ENCODE results near the gene RNF224. TPM values are rescaled to one million over a fixed set of nuclear protein-coding genes. Genes with fewer than 3 reads are reported as not detected.

Gene RNF224
- total and polyA plus RNA-seq, 4 donors: not detected

DNA sequence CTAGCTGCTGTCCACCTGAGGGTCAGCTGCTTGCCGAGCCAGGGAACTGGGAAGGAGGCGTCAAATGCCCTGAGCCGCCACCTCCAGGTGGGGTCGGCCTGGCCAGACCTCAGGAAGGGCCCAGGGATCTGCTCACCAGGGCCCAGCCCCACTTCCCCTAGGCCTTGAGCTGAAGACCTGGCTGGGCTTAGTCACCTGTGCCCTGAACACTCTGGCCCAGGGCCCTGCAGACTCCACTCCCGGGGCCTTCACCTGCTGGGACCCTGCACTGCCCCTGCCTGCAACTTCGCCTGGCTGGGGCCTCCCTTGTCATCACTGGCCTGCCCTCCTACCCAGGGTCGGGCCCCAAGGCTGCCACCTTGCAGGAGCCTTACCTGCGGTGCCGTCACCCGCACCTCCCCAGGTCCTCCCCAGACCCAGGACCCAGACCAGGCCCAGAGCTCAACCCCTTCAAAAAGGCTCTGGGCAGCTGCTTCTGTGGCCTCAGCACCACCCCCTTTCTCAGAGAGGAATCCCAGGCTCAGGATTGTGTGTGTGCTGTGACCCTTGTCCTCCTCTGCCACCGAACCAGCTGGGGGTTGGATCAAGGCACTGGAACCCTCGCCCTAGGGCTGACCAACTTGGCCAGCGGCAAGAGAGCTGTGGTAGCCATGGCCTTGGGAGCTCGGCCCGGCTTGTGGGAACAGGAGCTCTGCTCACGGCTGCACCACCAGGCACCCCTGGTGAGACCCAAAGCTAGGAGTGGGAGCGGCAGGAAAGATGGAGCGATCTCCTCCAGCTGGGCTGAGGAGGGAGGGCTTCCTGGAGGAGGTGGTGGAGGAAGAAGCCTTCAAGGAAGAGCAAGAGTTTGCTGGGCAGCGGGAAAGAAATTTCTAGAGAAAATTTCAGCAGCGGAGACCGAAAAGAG is 26.7 kb downstream of the RNF224 start:
- no peaks in the 10 kb centered on the region for H3K27me3 ChIP-seq (ENCODE audit: control insufficient read depth in 4 of 4, insufficient read depth in 4 of 4, low read length in 3 of 4)
- H3K36me3 ChIP-seq (ENCODE audit: control insufficient read depth in 4 of 4, insufficient read depth in 3 of 4, low read depth in 1 of 4, low read length in 3 of 4): peaks cover 3 to 4% (median 4%) of the 10 kb centered on the region in 4 donors
- DNase-seq (ENCODE audit: low spot score): no peak
- peak overlapping the region; percentile 83 to 98 (median 92) for H3K4me3 ChIP-seq (ENCODE audit: low read depth in 1 of 3, low read length in 3 of 3)
- no peaks in the 10 kb centered on the region for H3K9me3 ChIP-seq (ENCODE audit: control insufficient read depth in 4 of 4, low read length in 3 of 4)
- peak overlapping the region in 1 of 2 donors; percentile 64 for H3K27ac ChIP-seq (ENCODE audit: low read depth in 1 of 2, low read length in 2 of 2)
- H3K9ac ChIP-seq (ENCODE audit: low read depth in 1 of 2, low read length in 2 of 2): peak overlapping the region; percentile 7 to 34
- TF ChIP-seq SP1 (IDR thresholded peaks at IDR 0.05): peak; percentile 62
- no peak for TF ChIP-seq RAD21 (IDR thresholded peaks at IDR 0.05)
- peak; percentile 53 to 71 for TF ChIP-seq HNF4A (conservative IDR thresholded peaks at IDR 0.05)
- peak; percentile 55 to 56 for TF ChIP-seq RXRA (IDR thresholded peaks at IDR 0.05)
- peaks cover 10 to 34% (median 21%) of the 10 kb centered on the region in 4 donors for H3K4me1 ChIP-seq (ENCODE audit: control insufficient read depth in 4 of 4, insufficient read depth in 4 of 4, low read length in 3 of 4)
- WGBS: 44% methylated on average over 21 of the region's 21 CpGs

DNA sequence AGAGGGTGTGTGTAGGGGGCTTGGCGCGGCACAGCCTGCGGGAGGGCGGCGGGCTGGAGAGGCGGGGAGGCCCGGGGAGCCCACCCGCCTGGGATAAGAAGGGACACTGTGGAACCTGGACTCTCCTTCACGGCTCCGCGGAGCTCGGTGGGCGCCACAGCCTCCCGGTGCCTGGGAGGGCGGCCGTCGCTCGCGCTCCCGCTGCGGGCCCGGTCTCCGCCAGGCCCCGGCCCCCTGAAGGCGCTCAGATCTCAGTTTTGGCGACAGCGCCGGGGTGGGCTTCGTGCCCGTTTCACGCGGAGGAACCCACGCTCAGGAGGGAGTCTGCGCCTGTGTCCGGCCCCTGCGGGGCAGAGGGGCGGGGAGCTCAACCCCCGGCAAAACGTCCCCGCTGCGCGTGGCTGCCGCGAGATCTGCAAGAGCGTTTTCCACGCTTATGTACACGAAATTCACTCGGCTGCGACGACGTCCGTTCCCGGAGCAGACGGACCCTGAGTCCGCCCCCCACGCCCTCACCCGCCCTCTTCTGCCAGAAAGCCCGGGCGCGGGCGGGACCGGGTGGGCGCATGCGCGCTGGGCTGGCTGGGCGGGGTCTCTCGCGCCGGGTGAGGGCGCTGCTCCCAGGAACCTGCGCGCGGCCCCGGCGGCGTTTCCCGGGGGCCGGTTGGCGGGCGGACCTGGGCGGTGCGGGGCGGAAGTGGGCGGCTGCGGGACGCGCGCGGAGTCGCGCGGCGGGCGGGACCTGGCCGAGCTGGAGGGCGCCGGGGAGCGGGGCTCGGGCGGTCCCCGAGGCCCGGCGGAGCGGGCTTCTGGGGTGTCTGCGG is 27.5 kb downstream of the RNF224 start, which contains the start of gene NELFB:
NELFB (plus strand) TSS at position 704 of the 824 bp plus-strand sequence.
- peaks cover 10 to 34% (median 21%) of the 10 kb centered on the region in 4 donors for H3K4me1 ChIP-seq (ENCODE audit: control insufficient read depth in 4 of 4, insufficient read depth in 4 of 4, low read length in 3 of 4)
- WGBS: under 1% methylated on average over 105 of the region's 105 CpGs

More for the DNA sequence above, 27.5 kb downstream of the RNF224 start, which contains the start of gene NELFB:
- H3K4me3 ChIP-seq (ENCODE audit: low read depth in 1 of 3, low read length in 3 of 3): peak within 1 kb of the TSS; percentile 83 to 98 (median 92)
- H3K27me3 ChIP-seq (ENCODE audit: control insufficient read depth in 4 of 4, insufficient read depth in 4 of 4, low read length in 3 of 4): no peaks in the 10 kb centered on the region
- H3K36me3 ChIP-seq (ENCODE audit: control insufficient read depth in 4 of 4, insufficient read depth in 3 of 4, low read depth in 1 of 4, low read length in 3 of 4): peaks cover 3 to 7% (median 6%) of the 10 kb centered on the region in 4 donors
- DNase-seq (ENCODE audit: low spot score): peak; percentile 99
- peak within 1 kb of the TSS; percentile 66 to 83 for H3K9ac ChIP-seq (ENCODE audit: low read depth in 1 of 2, low read length in 2 of 2)
- peak within 1 kb of the TSS; percentile 64 to 77 for H3K27ac ChIP-seq (ENCODE audit: low read depth in 1 of 2, low read length in 2 of 2)
- H3K9me3 ChIP-seq (ENCODE audit: control insufficient read depth in 4 of 4, low read length in 3 of 4): no peaks in the 10 kb centered on the region
- peak in 1 of 2 donors; percentile 72 for TF ChIP-seq GABPA (IDR thresholded peaks at IDR 0.05 in 1 of 2, conservative IDR thresholded peaks at IDR 0.05 in 1 of 2)
- TF ChIP-seq HNF4G (IDR thresholded peaks at IDR 0.05): no peak
- TF ChIP-seq, protein P1, sequence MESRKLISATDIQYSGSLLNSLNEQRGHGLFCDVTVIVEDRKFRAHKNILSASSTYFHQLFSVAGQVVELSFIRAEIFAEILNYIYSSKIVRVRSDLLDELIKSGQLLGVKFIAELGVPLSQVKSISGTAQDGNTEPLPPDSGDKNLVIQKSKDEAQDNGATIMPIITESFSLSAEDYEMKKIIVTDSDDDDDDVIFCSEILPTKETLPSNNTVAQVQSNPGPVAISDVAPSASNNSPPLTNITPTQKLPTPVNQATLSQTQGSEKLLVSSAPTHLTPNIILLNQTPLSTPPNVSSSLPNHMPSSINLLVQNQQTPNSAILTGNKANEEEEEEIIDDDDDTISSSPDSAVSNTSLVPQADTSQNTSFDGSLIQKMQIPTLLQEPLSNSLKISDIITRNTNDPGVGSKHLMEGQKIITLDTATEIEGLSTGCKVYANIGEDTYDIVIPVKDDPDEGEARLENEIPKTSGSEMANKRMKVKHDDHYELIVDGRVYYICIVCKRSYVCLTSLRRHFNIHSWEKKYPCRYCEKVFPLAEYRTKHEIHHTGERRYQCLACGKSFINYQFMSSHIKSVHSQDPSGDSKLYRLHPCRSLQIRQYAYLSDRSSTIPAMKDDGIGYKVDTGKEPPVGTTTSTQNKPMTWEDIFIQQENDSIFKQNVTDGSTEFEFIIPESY (IDR thresholded peaks at IDR 0.05): no peak
- peak; percentile 49 to 67 for TF ChIP-seq HNF4A (conservative IDR thresholded peaks at IDR 0.05)
- TF ChIP-seq RAD21 (IDR thresholded peaks at IDR 0.05): no peak
- TF ChIP-seq EGR1 (IDR thresholded peaks at IDR 0.05; ENCODE audit: low read depth in 2 of 2): no peak
- no peak for TF ChIP-seq FOXA2 (IDR thresholded peaks at IDR 0.05)
- TF ChIP-seq TAF1 (conservative IDR thresholded peaks at IDR 0.05): no peak
- TF ChIP-seq, protein P2, sequence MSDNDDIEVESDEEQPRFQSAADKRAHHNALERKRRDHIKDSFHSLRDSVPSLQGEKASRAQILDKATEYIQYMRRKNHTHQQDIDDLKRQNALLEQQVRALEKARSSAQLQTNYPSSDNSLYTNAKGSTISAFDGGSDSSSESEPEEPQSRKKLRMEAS (IDR thresholded peaks at IDR 0.05): no peak
- peak; percentile 39 for TF ChIP-seq YY1 (IDR thresholded peaks at IDR 0.05)
- TF ChIP-seq FOXA1 (IDR thresholded peaks at IDR 0.05): no peak
- TF ChIP-seq, protein P3, sequence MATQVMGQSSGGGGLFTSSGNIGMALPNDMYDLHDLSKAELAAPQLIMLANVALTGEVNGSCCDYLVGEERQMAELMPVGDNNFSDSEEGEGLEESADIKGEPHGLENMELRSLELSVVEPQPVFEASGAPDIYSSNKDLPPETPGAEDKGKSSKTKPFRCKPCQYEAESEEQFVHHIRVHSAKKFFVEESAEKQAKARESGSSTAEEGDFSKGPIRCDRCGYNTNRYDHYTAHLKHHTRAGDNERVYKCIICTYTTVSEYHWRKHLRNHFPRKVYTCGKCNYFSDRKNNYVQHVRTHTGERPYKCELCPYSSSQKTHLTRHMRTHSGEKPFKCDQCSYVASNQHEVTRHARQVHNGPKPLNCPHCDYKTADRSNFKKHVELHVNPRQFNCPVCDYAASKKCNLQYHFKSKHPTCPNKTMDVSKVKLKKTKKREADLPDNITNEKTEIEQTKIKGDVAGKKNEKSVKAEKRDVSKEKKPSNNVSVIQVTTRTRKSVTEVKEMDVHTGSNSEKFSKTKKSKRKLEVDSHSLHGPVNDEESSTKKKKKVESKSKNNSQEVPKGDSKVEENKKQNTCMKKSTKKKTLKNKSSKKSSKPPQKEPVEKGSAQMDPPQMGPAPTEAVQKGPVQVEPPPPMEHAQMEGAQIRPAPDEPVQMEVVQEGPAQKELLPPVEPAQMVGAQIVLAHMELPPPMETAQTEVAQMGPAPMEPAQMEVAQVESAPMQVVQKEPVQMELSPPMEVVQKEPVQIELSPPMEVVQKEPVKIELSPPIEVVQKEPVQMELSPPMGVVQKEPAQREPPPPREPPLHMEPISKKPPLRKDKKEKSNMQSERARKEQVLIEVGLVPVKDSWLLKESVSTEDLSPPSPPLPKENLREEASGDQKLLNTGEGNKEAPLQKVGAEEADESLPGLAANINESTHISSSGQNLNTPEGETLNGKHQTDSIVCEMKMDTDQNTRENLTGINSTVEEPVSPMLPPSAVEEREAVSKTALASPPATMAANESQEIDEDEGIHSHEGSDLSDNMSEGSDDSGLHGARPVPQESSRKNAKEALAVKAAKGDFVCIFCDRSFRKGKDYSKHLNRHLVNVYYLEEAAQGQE (IDR thresholded peaks at IDR 0.05): no peak
- TF ChIP-seq, protein P4, sequence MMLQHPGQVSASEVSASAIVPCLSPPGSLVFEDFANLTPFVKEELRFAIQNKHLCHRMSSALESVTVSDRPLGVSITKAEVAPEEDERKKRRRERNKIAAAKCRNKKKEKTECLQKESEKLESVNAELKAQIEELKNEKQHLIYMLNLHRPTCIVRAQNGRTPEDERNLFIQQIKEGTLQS (IDR thresholded peaks at IDR 0.05): no peak
- TF ChIP-seq, protein P5, sequence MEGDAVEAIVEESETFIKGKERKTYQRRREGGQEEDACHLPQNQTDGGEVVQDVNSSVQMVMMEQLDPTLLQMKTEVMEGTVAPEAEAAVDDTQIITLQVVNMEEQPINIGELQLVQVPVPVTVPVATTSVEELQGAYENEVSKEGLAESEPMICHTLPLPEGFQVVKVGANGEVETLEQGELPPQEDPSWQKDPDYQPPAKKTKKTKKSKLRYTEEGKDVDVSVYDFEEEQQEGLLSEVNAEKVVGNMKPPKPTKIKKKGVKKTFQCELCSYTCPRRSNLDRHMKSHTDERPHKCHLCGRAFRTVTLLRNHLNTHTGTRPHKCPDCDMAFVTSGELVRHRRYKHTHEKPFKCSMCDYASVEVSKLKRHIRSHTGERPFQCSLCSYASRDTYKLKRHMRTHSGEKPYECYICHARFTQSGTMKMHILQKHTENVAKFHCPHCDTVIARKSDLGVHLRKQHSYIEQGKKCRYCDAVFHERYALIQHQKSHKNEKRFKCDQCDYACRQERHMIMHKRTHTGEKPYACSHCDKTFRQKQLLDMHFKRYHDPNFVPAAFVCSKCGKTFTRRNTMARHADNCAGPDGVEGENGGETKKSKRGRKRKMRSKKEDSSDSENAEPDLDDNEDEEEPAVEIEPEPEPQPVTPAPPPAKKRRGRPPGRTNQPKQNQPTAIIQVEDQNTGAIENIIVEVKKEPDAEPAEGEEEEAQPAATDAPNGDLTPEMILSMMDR (IDR thresholded peaks at IDR 0.05; ENCODE audit: low read depth, low read length, missing input control): no peak
- TF ChIP-seq NR2F2 (IDR thresholded peaks at IDR 0.05): no peak
- no peak for TF ChIP-seq SP1 (IDR thresholded peaks at IDR 0.05)
- TF ChIP-seq JUND (IDR thresholded peaks at IDR 0.05): no peak
- no peak for TF ChIP-seq RXRA (IDR thresholded peaks at IDR 0.05)
